Motor neuron (in vitro differentiated cells): Measurements from ENCODE around the gene ASTN2. TPM values are rescaled to one million over a fixed set of nuclear protein-coding genes. Genes with fewer than 3 reads are reported as not detected.

Experiments
- ATAC-seq, 8 experiments: fragments of 200-7000 bp; cut with Tn5 transposase; replicated peaks in 6 of 8; 2 replicates each; pipeline ENCODE4 v1.8.0; 2021; ENCODE audit warnings: mild to moderate bottlenecking in 8 of 8, moderate library complexity in 8 of 8
- H3K27ac ChIP-seq, 2 donors: fragments of 250-450 bp; sonication (Bioruptor Pico); 2 replicates each; pipeline ENCODE4 v1.9.0; 2021; ENCODE audit warnings: antibody characterized with exemption in 2 of 2, mild to moderate bottlenecking in 2 of 2, moderate library complexity in 1 of 2
- H3K4me1 ChIP-seq, 2 donors: fragments of 250-450 bp; sonication (Bioruptor Pico); replicated peaks in 1 of 2; 2 replicates each; pipeline ENCODE4 v1.6.1; 2021; ENCODE audit warnings: antibody characterized with exemption in 2 of 2, mild to moderate bottlenecking in 2 of 2, moderate library complexity in 1 of 2
- H3K4me3 ChIP-seq, 5 donors: fragments of 250-450 bp; sonication (Bioruptor Pico); 2 replicates each; pipeline ENCODE4 v1.9.0; 2021; ENCODE audit warnings: antibody characterized with exemption in 5 of 5, mild to moderate bottlenecking in 5 of 5, moderate library complexity in 4 of 5
- WGBS, 10 experiments: fragments of 450-650 bp; shearing (Covaris generic); methylation state at CpG; one replicate each; pipeline ENCODE4 v1.0.0; 2022; 5-methylcytosine and 5-hydroxymethylcytosine counted together
- in situ Hi-C, 9 experiments: fragments of 400-800 bp; cut with MboI; loops; one replicate each; pipeline ENCODE4 v1.15.0; 2021; ENCODE audit warnings: low sequenced_read_pairs in 9 of 9, low pct_unique_long_range_greater_than_20kb in 2 of 9; ENCODE audit not compliant: unreplicated experiment in 9 of 9
- total RNA-seq, 8 experiments: library from RNA; unstranded; fragments of 300-600 nt; gene quantifications; 2 replicates each; pipeline versions ENCODE4 v1.2.3 to v1.2.4, GENCODE V29; 2022

ASTN2 gene
- total RNA-seq, 8 experiments from 2014 or later, result 13.6 to 54.6 (median 17.9) TPM

DNA sequence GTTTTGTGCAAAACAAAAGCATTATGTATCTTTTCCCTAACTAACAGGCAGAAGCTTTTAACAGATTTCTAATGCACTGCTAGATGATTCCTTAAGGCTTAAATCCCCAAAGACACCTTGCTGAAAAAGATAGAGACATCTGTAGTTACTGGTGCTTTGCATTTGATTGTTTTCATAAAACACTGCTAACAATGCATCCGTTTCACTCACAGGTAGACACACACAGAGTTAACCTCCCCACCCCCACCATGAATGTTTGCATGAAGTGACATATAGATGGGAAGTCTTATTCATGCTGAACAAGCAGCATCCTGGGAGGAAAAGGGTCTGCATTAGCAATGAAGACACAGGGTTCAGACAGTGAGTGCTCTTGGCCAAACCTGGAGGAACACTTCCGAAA is 100.9 kb downstream of the ASTN2 start:
- Histone ChIP-seq H3K27ac (no peak overlapping the region), H3K4me3 (no peak overlapping the region), H3K4me1 (peaks cover 8 to 12% of the 10 kb centered on the region in 2 donors)
- 0 to 79% (median 63%) methylated on average over 1 to 2 of the region's 2 CpGs; no CpG with 5 or more reads in 2 of the 10 experiments for WGBS, 10 experiments
- peak in 1 of 8 experiments; percentile 32 for ATAC-seq
- in situ Hi-C loops, result no loop called here

DNA sequence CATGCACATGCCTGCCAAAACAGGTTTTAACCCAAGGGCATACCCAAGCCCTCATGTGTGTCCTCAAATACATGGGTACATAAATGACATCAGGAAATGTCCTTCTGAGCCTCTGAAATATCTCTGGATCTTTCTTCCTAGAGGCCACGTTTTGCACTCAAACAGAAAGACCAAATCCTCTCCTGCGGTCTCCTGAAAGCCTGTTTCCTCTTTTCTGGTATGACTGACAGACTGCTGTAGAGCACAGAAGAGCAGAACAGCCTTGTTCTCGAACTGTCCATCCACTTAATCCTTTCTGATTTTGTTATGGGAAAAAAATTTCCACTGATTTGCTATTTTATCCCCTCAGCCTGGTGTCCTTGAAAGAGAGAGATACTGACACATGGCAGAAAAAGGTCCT is 107.2 kb downstream of the ASTN2 start:
- Histone ChIP-seq H3K4me3 (no peak overlapping the region), H3K4me1 (peaks cover 17 to 29% of the 10 kb centered on the region in 2 donors), H3K27ac (no peak overlapping the region)
- ATAC-seq, result no peak
- 0 to 90% (median 48%) methylated on average over 1 to 3 of the region's 3 CpGs; no CpG with 5 or more reads in 4 of the 10 experiments for WGBS, 10 experiments
- in situ Hi-C loops, result no loop called here

DNA sequence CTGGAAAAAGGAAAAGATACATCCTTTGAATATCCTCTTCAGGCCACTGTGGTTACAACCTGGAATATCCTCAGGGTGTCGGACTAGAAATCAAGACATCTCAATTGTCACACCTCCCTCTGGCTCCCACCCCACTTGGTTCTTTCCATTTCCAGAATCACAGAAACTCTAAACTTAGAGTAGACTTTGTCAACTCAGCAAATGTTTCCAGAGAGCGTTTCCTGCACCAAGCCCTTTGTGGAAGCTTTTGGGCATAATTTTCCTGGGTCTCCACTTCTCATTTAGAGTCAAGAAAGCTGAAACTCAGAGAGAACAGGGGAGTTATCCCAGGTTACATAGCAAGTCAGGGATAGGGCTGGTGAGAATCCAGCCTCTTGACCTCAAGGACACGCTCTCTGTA is 108.8 kb downstream of the ASTN2 start:
- H3K4me1 ChIP-seq, result peaks cover 28 to 46% of the 10 kb centered on the region in 2 donors
- in situ Hi-C loops, result no loop called here
- ATAC-seq, result no peak
- WGBS, 10 experiments, result 0 to 100% (median 90%) methylated on average over 1 to 3 of the region's 3 CpGs; no CpG with 5 or more reads in 3 of the 10 experiments
- H3K27ac ChIP-seq, result no peak overlapping the region
- H3K4me3 ChIP-seq, result no peak overlapping the region

DNA sequence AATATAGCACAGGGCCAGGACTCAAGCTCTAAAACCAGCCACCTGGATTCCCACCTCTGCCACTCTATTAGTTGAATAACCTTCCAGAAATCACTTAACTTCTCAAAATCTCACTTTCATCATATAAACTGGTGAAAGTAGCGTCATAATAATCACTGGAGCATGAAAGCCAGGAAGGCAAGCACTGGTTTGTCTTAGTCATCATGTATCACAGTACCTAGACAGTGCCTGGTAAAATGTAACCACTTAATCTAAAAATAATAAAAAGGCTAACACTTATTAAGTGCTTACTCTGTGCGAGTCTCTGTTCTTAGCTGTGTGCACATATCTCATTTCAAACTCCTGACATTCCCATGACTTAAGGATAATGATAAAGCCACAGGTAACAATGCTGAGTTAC is 109.4 kb downstream of the ASTN2 start:
- H3K27ac ChIP-seq, result no peak overlapping the region
- no peak overlapping the region for H3K4me3 ChIP-seq
- WGBS, 10 experiments, result 0 to 100% (median 53%) methylated on average over 1 to 2 of the region's 2 CpGs; no CpG with 5 or more reads in 4 of the 10 experiments
- no peak for ATAC-seq
- in situ Hi-C loops, result no loop called here
- H3K4me1 ChIP-seq, result peaks cover 33 to 52% of the 10 kb centered on the region in 2 donors

DNA sequence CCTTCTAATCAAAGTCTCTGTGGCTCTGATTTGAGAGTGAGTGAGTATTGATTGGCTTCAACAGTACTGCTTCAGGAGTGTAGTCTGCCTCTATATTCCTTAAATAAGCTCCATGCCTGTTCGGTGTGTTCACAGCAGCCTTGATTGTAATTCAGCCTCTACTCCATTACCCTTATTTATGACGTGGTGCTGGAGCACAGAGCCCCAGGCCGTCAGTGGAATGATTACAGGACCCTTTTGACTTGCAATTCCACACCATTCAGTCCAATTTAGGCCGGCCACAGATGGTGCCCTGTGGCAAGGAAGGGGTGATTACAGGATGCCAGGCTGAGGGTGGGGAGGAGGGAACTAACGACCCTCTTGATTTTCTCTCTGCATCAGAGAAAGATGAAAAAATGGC is 110.3 kb downstream of the ASTN2 start:
- Histone ChIP-seq H3K4me3 (no peak overlapping the region), H3K4me1 (peaks cover 39 to 61% of the 10 kb centered on the region in 2 donors), H3K27ac (peak overlapping the region; percentile 60 to 76)
- in situ Hi-C loops, result no loop called here
- peak in 5 of 8 experiments; percentile 59 to 81 (median 69) for ATAC-seq
- WGBS, 10 experiments, result 0 to 70% (median 23%) methylated on average over 2 to 4 of the region's 5 CpGs; no CpG with 5 or more reads in 2 of the 10 experiments

DNA sequence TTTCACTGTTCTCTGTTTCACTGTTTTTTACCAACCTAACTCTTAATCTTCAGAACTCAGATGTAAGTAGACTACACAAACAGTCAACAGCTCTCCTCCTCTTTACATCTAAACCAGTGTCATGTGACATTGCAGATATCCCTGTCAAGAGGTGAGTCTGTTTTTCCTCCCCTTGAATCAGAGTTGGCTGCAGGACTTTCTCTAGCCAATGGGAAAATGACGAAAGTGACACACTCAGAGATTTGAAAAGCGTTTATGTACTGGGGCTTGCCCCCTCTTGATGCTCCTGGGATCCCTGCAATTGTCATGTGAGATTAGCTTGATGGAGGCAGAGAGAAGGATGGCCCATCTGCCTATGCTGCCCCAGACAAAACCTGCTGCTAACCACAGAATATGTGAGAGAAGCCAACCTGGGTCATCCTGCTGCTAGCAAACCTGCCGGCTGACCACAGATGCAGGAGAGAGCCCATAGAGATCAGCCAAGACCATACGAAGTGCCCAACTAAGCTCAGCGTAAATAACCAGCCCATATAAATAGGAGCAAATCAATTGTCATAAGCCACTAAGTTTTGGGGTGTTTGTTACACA is 111.1 kb downstream of the ASTN2 start:
- 0 to 100% (median 82%) methylated on average over 1 to 5 of the region's 5 CpGs; no CpG with 5 or more reads in 1 of the 10 experiments for WGBS, 10 experiments
- H3K27ac ChIP-seq, result no peak overlapping the region
- in situ Hi-C loops, result no loop called here
- no peak for ATAC-seq
- H3K4me1 ChIP-seq, result peaks cover 43 to 61% of the 10 kb centered on the region in 2 donors
- H3K4me3 ChIP-seq, result no peak overlapping the region

DNA sequence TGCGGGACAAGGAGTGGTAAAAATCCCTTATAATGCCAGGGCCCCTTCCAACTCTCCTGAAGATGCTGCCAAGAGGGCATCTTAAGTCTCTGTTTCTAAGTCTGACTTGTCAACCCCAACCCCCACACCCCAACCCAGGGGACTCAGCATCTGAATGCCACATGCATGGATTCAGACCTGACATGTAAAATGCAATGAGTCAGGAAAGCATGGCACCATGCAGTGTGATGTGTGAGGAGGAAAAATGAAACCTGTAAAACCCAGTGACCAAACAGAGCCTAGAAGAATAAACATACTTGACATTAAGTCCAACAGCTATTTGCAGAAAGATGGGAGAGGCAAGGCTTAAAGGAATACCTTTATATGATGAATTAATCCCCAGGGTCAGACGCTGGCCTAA is 112.4 kb downstream of the ASTN2 start:
- in situ Hi-C loops, result no loop called here
- H3K27ac ChIP-seq, result no peak overlapping the region
- 0 to 90% (median 43%) methylated on average over 1 to 2 of the region's 2 CpGs; no CpG with 5 or more reads in 4 of the 10 experiments for WGBS, 10 experiments
- ATAC-seq, result no peak
- H3K4me1 ChIP-seq, result peaks cover 43 to 61% of the 10 kb centered on the region in 2 donors
- H3K4me3 ChIP-seq, result no peak overlapping the region

DNA sequence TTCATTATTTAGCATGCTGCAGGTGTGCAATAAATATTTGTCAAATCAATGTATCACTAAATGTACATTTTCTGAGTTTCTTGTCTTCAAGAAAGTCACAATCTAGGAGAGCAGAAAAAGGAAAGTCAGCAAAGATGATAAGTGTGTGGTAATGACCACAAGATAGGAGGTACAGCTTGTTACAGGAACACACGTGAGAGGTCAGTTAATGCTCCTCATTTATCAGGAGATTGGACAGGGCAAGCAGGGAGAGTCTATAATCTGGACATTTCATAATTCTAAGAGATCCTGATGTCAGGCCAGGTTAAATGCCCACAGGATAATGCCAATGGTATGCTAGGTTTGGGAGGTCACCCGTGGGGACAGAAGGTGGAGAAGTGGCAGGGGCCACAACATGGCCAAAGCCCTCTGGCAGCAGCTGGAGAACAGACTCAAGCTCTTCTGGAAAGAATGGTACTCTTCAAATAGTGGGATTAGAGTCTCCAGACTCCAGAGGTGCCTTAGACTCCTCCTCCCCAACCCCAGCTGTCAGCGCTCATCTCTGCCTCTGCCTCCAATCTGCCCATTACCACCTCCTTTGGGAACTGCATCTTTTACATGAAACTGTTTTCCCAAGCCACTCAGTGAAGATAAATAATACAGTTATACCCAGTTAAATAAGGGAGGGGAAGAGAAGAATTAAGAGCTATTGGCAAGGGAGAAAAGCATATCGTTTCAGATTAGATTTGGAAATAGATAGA is 114.3 kb downstream of the ASTN2 start:
- H3K27ac ChIP-seq, result peak overlapping the region in 1 of 2 donors; percentile 31
- H3K4me1 ChIP-seq, result peaks cover 43 to 60% of the 10 kb centered on the region in 2 donors
- WGBS, 10 experiments, result 0 to 100% (median 57%) methylated on average over 1 to 3 of the region's 4 CpGs; no CpG with 5 or more reads in 1 of the 10 experiments
- no peak overlapping the region for H3K4me3 ChIP-seq
- in situ Hi-C loops, result no loop called here
- peak in 5 of 8 experiments; percentile 22 to 77 (median 56) for ATAC-seq

DNA sequence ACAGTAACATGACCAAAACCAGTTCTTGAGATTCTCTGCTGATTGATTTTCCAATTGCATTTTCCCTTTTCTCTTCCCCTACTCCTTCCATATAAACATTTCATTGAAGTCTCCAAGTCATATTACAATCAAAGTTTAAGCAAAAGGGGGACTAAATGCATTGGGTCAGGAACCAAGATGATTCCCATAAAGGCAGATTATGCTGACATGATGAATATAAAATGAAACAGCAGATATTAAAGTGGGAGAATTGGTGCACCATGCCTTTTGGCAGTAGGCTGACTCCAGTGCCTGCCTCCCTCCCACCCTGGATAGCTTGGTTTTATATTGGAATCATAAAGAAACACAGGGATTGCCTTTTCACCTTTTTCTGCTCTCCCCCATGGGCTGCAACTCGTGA is 118.4 kb downstream of the ASTN2 start:
- no peak overlapping the region for H3K27ac ChIP-seq
- peaks cover 19% of the 10 kb centered on the region in 2 donors for H3K4me1 ChIP-seq
- H3K4me3 ChIP-seq, result no peak overlapping the region
- WGBS, 10 experiments, result 0 to 83% (median 56%) methylated on average over 1 of the region's 1 CpG; no CpG with 5 or more reads in 4 of the 10 experiments
- in situ Hi-C loops, result loop anchor here in 1 of 9 experiments (25.0 kb wide), 1 partner anchor 109 kb away; no protein-coding TSS in a partner anchor
- no peak for ATAC-seq

DNA sequence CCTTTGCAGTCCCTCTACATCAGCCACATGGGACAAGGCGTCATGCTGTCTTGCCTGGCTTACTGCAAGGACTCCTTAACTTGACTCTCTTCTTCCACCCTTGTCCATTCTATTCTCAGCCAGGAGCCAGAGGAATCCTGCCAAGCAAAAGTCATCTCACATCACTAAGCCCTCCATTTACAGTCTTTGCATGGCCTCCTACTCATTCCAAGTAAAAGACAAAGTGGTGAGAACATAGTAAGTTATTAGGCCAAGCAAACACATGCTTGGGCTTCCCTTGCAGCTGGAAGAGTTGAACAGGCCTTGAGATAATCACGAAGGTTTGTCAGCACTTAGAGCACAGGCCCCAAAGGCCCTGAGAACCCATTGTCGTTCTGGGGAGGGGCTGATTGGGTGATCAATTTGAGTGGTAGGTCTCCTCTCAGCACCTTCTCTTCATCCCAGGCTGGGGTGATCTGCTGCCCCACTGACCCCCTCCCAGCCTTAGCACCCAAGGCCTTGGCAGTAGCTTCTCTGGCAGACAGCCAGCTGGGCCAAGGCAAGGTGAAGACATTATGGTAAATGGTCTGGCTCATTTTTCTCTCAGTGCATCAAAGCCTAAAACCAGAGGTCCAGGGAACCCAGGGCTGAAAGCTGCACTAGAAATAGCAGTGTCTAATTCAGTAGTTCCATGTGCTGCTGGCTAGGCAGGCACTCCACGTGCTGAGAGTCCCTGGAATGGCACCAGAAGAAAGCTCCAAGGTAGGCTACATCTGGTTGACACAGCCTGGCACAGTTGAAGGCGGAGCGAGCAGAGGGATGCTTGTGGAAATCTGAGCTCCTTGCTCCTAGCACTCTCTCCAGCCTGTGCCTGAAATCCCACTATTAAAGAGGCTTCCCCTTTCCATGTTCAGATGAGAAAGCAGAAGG is 121.4 kb downstream of the ASTN2 start:
- in situ Hi-C loops, result loop anchor here in 1 of 9 experiments (25.0 kb wide), 1 partner anchor 106 kb away; no protein-coding TSS in a partner anchor
- no peak overlapping the region for H3K27ac ChIP-seq
- H3K4me3 ChIP-seq, result no peak overlapping the region
- no peaks in the 10 kb centered on the region for H3K4me1 ChIP-seq
- 14 to 80% (median 54%) methylated on average over 1 to 5 of the region's 6 CpGs; no CpG with 5 or more reads in 4 of the 10 experiments for WGBS, 10 experiments
- no peak for ATAC-seq

DNA sequence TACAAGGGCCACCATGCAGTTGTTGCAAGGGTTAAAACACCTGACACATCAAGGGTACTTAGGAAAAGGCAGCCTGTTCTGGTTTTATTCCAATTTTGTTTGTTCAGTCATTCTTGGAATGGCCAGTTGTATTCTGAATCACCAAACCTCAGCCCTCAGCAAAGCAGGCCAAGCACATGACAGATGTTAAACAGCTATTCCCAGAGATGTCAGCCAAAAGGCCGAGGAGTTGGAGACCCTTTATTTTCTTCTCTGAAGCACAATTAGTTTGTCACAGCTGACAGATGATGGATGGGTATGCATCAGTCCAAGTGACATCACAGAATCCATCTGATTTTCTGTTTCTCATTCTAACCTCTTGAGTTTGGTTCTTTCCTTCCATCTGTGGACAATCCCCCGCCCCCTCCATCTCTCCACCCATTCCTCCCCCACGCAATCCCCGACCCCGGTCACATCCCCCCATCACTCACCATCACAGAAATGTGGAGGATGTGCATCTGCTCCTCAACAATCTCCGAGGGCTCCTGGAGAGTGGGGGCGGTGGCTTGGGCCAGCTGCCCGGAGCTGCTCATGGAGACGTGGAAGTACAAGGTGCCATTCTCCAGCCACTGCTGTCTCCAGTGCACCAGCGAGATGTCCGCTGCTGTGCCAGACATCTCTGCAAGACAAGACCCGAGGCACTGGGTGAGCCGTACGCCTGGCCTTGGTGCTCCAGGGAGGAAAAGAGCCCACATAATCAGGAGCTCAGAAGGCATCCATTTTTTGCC is 123.8 kb downstream of the ASTN2 start:
- no peak overlapping the region for H3K4me3 ChIP-seq
- peak in 1 of 8 experiments; percentile 17 for ATAC-seq
- in situ Hi-C loops, result loop anchor here in 1 of 9 experiments (25.0 kb wide), 1 partner anchor 104 kb away; no protein-coding TSS in a partner anchor
- no peak overlapping the region for H3K27ac ChIP-seq
- 100% methylated on average over 4 of the region's 14 CpGs; no CpG with 5 or more reads in 9 of the 10 experiments for WGBS, 10 experiments
- H3K4me1 ChIP-seq, result no peaks in the 10 kb centered on the region

DNA sequence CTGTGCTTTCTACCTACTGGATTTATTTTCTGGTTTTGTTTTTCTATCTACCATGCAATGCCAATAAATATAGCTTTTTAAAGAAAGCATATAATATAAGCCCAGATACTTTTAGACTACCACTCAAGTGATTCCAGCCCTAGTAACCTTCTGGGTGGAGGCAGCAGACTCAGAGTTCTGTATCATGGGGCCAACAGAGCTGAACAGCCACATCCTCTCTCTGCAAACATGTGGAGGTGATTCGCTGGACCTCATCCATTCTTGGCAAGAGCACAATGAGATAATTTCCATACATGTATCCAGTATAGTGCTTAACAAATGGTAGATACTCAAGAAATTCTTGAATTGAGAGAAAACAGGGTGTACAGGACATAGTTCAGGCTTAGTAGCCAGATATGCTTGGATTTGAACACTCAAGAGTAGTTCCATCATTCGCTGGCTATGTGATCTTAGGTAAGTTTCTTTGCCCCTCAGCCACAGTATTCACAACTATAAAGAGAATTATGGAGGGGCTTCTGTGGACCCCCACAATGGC is 124.5 kb downstream of the ASTN2 start:
- Histone ChIP-seq H3K4me3 (no peak overlapping the region), H3K27ac (no peak overlapping the region), H3K4me1 (no peaks in the 10 kb centered on the region)
- 20 to 100% (median 64%) methylated on average over 1 to 2 of the region's 2 CpGs; no CpG with 5 or more reads in 4 of the 10 experiments for WGBS, 10 experiments
- in situ Hi-C loops, result loop anchor here in 1 of 9 experiments (25.0 kb wide), 1 partner anchor 103 kb away; no protein-coding TSS in a partner anchor
- ATAC-seq, result no peak
